LNCaP clone FGC (cell line): ENCODE data around the gene SLC6A6.

Source experiments
- DNase-seq: peaks from one replicate; pipeline ENCODE4 v3.0.0-alpha.2; 2011; ENCODE audit warnings: low read depth
- H3K4me3 ChIP-seq: 2 replicates; pipeline ENCODE4 v1.5.1; 2011; ENCODE audit warnings: mild to moderate bottlenecking, low read depth, low read length, control low read depth
- TF ChIP-seq, protein P1 (sequence below): IDR thresholded peaks from 2 replicates; pipeline ENCODE4 v1.5.1; 2012; ENCODE audit warnings: mild to moderate bottlenecking; ENCODE audit not compliant: control insufficient read depth, insufficient read depth; ENCODE audit errors: extremely low read depth

SLC6A6 gene

DNA sequence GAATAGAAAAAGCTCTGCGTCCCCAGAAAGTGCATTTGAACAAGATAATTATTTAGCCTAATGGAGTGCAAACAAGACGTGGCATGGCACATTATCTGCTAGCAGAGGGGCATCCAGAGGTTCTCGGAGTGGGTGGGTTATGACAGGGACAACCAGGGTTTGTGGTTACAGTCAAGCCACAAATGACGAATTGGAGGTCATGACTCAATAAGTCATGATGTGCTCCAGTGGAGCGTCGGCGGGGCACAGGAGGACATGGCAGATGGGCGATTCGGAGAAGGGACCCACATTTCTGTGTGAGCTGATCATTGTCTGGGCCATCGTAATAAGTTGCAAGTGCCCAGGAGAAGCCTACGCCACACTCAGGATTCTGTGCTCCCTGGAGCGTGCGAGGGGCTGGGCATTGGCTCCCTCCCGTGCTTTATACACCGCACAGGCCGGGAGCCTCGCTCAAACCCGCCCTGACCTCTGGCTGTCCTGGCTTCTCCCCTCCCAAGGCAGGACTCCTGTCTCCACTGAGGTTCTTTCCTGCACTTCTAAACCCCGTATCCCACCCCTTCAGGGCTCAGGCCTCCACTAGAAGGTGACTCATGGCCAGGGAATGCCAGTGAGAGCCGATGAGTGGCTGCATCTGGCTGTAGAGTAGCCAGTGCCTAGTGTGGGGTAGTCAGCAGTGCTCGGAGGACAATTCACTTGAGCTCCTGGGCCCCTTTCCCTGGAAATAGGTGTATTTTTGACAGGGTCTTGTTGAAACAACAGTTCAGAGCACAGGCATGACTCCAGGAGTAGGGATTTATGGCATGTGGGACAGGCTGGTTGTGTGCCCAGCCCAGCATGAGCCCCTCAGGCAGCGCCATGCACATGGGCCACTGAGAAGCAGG, 70.3 kb downstream of the SLC6A6 start:
- no peak for DNase-seq
- H3K4me3 ChIP-seq = no peak overlapping the region
- TF ChIP-seq, protein P1, sequence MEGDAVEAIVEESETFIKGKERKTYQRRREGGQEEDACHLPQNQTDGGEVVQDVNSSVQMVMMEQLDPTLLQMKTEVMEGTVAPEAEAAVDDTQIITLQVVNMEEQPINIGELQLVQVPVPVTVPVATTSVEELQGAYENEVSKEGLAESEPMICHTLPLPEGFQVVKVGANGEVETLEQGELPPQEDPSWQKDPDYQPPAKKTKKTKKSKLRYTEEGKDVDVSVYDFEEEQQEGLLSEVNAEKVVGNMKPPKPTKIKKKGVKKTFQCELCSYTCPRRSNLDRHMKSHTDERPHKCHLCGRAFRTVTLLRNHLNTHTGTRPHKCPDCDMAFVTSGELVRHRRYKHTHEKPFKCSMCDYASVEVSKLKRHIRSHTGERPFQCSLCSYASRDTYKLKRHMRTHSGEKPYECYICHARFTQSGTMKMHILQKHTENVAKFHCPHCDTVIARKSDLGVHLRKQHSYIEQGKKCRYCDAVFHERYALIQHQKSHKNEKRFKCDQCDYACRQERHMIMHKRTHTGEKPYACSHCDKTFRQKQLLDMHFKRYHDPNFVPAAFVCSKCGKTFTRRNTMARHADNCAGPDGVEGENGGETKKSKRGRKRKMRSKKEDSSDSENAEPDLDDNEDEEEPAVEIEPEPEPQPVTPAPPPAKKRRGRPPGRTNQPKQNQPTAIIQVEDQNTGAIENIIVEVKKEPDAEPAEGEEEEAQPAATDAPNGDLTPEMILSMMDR = no peak

- H3K4me3 ChIP-seq = no peak overlapping the region
- TF ChIP-seq, protein P1 = no peak
These were observed 71.0 kb downstream of the SLC6A6 start for GRCh38 chr3:14473411-14473891.

DNA sequence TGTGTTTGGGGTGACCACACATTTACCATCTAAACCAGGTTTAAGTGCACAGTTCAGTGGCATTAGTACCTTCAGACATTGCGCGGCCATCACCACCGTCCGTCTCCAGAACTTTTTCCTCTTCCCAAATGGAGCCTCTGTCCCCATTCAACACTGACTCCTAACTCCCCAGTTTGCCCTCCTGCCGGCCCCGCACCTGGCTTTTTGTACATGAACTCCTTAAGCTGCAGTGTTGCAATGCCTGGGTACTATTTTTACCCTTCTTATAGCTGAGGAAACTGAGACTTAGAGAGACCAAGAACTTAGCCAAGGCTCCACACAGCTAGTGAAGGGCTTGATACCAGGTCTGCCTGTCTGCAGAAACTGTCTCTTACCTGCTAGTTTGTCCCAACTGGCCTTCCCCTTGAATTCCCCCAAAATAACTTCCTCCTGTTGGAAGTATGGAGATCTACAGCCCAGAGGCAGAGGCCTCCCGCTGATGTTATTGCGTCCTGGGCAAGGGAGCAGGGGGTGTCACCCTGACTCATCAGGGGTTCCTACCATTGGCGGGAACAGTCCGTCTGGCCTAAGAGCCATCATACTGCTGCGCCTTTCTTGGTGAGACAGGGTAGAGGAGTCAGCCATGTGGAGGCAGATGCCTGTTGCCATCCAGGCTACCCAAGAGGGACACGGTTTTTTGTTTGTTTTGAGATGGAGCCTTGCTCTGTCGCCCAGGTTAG, 72.1 kb downstream of the SLC6A6 start:
- no peak for DNase-seq
- no peak overlapping the region for H3K4me3 ChIP-seq
- TF ChIP-seq, protein P1 = no peak

More at GRCh38 chr3:14473411-14473891, 71.0 kb downstream of the SLC6A6 start:
- DNase-seq = no peak

DNA sequence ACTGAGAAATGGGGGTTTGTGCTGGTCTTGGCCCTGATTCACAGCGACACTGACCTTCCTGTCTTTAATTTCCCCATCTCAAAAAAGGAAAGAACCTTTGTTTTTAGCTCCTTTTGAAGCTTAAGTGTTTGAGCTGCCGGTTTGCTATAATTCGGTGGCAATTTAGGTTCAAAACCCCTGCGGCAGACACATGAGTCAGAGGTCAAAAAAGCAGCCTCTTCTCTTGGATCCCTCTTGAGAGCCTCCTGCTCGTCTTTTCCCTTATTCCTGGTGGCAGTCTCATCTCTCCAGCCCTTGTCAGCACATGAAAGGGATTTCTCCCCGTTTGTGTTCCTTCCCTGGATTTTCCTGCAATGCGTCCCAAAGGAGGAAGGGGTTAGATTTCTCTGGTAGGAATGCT, 73.2 kb downstream of the SLC6A6 start:
- TF ChIP-seq, protein P1 = no peak
- DNase-seq = no peak
- no peak overlapping the region for H3K4me3 ChIP-seq

DNA sequence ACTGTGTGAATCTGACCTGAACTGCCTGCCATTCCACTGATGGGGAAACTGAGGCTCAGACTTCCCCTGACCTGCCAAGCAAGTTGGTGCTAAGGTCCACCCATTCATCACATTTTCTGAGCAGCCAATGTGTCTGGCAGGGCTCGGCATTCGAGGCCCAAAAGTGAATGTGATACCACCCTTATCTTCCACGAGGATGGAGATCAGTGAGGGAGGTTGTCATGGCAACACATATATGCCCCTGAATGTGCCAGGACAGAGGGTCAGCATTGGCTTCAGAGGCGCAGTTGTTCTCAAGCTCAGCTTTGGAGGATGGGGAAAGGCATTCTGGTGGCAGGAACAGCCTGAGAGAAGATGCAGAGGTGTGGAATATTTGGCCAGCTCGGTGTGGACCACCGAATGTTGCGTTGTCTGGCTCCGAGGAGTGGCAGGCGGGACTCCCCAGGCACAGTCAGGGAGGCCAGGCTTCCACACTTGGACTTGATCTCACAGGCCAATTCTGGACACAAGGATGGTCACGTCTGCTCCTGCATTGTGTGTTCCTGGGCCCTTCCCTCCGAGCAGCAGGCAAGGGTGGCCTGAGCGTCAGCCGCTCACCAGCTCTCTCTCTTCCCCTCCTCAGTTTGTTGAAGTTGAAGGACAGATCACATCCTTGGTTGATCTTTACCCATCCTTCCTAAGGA, 74.3 kb downstream of the SLC6A6 start:
- TF ChIP-seq, protein P1 = no peak
- H3K4me3 ChIP-seq = no peak overlapping the region
- DNase-seq = no peak

- TF ChIP-seq, protein P1 = no peak
- no peak for DNase-seq
- H3K4me3 ChIP-seq = no peak overlapping the region
These were observed 75.0 kb downstream of the SLC6A6 start for GRCh38 chr3:14477311-14477935.
